ENCODE results near the gene IGF1R.

DNA sequence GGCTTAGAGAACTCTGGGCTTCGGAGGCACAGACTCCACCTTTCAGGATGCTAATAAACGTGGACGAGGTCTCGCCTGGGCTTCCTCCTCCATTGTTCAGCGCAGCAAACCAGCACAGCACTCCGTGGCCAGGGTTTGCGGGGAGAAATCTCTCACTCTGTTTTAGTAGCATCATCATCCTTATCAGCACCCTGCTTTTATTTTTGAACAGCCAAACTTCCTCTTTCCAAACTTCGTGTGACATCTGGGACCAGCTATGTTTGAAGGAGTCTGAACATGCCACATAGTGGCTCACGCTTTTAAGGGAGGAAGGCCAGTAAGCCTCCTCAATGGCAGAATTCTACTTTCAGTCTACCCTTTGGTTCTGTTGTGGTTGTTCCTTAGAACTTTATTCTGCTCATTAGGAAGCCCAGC, 210.3 kb downstream of the IGF1R start:
- TF ChIP-seq POLR2AphosphoS5 (IDR thresholded peaks at IDR 0.05; ENCODE audit: low read depth): no peak
- TF ChIP-seq, protein P1, sequence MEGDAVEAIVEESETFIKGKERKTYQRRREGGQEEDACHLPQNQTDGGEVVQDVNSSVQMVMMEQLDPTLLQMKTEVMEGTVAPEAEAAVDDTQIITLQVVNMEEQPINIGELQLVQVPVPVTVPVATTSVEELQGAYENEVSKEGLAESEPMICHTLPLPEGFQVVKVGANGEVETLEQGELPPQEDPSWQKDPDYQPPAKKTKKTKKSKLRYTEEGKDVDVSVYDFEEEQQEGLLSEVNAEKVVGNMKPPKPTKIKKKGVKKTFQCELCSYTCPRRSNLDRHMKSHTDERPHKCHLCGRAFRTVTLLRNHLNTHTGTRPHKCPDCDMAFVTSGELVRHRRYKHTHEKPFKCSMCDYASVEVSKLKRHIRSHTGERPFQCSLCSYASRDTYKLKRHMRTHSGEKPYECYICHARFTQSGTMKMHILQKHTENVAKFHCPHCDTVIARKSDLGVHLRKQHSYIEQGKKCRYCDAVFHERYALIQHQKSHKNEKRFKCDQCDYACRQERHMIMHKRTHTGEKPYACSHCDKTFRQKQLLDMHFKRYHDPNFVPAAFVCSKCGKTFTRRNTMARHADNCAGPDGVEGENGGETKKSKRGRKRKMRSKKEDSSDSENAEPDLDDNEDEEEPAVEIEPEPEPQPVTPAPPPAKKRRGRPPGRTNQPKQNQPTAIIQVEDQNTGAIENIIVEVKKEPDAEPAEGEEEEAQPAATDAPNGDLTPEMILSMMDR (IDR thresholded peaks at IDR 0.05; ENCODE audit: insufficient read depth, low read length): no peak
